ENCODE measurements around the gene ITGB3.

GRCh38 chr17:47239619-47239966 lies 14.0 kb upstream of the ITGB3 start:
- no peak for TF ChIP-seq YY1 (IDR thresholded peaks at IDR 0.05; ENCODE audit: insufficient read depth, insufficient read length)
- no peak for TF ChIP-seq ZNF274 (IDR thresholded peaks at IDR 0.05; ENCODE audit: low read depth, low read length)
- no peak for TF ChIP-seq SUZ12 (IDR thresholded peaks at IDR 0.05; ENCODE audit: extremely low read depth, insufficient read depth, insufficient read length)

Measured in NT2/D1 (cell line).